HG02970 (cell line): ENCODE results near the gene SIAH3.

Experiments used
- ATAC-seq: cut with Tn5 transposase; IDR thresholded peaks from one replicate; pipeline ENCODE4 v1.9.1; 2021; ENCODE audit warnings: mild to moderate bottlenecking, moderate library complexity, moderate number of reproducible peaks; ENCODE audit not compliant: unreplicated experiment, low FRiP score

SIAH3 gene

DNA sequence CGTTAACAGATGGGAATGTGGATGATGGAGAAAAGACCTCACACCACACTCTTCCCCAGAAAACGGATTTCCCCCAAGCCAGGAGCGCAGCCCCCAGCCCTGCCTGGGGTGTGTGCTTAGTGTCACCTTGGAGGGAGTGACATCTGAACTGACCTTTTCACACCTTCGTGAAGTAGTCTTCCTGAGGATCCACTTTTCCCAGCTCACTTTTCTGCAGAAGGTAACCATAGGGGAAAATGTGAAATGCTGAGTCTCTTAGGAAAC, 26.2 kb downstream of the SIAH3 start:
- ATAC-seq: no peak

GRCh38 chr13:45823583-45823982, 28.0 kb downstream of the SIAH3 start:
- ATAC-seq: no peak

DNA sequence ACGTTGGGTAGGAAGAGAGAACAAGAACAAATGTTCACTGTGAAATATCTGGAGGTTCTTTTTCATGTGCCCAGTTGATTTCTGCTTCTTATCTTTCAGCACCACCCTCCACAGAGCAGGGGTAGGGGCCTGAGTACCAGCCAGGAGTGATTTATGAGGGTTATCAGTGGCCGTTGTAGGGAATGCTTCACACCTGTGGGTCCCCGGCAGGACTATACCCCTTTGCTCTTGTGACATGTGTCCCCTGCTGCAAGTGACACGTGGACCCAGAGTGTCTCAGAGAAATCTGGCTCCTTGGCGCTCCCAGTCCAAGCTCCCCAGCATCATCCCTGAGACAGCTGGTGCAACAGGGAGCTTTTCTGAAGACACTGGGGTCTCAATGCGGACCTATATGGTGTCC, 29.7 kb downstream of the SIAH3 start:
- ATAC-seq: no peak

DNA sequence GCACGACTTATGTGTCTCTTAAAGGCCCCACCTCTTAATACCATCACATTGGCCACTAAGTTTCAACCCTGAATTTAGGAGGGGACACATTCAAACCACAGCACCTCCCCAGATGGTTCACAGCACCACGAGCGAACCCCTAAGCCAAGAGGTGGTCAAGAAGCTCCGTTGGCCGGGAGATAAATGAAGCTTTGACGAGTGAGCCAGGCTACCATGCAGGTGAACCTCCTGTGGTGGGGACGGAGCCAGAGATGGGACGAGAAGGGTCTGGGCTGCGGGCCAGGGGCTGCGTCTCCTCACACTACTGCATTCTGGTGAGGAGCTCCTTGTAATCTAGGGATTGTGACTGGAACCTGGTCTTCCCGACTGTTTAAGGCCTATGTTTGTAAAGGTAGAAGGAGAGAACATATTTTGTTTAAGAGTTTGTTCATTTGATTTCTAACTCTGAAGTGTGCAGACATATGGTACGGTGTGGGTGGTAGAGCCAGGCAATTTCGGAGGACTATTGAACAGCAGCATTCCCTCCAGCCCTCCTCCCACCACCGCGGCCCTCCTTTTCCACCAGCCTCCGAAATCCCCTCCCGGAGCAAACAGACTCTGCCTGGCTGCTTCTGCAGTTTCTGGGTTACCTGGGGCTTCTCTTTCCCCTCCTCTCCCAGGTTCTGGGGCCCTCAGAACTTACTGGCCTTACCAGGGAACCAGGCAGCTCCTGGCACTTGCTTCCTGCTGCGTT, 31.3 kb downstream of the SIAH3 start:
- ATAC-seq: no peak

GRCh38 chr13:45817833-45818232, 33.7 kb downstream of the SIAH3 start:
- no peak for ATAC-seq

DNA sequence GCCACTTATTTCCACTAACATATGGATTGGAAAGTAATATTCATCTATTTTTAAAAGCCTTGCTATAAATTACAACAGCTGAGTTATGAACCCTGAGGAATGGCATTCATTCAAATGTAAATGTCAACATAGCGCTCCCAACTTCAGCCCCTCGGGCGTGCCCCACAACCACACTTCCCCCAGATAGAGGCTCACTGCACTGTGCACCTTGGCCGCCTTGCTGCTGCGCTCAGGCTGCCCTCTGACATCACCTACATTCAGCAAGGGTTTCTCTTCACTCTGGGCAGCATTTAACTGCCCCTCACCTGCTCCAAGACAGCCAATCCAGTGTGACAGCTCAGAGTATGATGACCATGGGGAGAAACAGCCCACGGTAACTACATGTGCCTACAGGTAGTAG, 35.1 kb downstream of the SIAH3 start:
- ATAC-seq: no peak

- ATAC-seq: no peak
Observed at GRCh38 chr13:45812695-45813372, 38.7 kb downstream of the SIAH3 start.

GRCh38 chr13:45811891-45812694, 39.5 kb downstream of the SIAH3 start:
- ATAC-seq: no peak

DNA sequence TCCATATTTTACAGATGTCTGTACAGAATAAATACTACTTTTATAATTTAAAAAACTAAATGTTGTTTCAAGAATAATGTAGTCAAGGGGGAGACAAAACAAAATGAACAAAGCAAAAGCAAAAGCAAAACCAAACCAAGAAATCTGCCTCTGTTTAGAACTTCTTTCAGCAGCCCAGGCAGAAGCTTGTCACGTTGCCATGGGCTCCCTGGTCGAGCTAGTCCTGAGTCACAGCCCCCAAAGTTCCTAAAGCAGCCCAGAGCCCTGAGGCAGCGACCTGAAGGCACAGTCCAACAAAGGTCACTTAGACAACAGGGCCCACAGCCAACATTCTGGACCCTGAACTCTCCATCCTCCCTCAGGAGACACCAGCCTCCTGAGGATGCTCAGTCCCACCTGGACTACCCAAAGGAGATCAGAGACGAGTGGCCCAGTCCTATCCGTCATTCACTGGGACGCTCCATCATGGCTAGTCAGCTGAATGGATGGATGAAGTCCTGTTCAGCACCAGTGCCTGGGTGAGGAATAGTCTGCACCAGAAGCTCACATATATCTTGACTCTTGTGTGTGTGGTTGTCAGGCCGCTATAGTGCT, 41.7 kb downstream of the SIAH3 start:
- no peak for ATAC-seq

- no peak for ATAC-seq
Observed at GRCh38 chr13:45808925-45809324, 42.6 kb downstream of the SIAH3 start.

- ATAC-seq: no peak
Observed at GRCh38 chr13:45807520-45808099, 43.9 kb downstream of the SIAH3 start.

DNA sequence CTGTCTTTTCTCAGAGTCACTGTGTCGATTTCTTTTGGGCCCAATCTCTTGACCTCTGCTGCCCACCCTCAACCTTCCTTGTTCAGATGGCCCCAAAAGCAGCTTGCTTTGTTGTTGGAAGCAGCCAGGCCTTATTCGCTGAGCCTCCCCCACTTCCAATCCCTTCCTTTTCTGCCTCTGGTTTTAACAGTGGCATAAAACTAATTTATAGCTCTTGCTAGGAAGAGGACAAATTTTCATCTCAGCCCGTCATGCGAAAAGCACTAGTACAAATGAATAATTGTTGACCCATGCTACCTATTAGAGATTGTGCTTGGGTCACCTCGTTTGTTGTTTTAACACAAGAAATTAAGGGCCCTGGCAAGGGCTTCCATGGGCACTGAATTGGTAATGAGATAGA, 51.1 kb downstream of the SIAH3 start:
- ATAC-seq: no peak

- no peak for ATAC-seq
Observed at GRCh38 chr13:45799451-45799850, 52.1 kb downstream of the SIAH3 start.

DNA sequence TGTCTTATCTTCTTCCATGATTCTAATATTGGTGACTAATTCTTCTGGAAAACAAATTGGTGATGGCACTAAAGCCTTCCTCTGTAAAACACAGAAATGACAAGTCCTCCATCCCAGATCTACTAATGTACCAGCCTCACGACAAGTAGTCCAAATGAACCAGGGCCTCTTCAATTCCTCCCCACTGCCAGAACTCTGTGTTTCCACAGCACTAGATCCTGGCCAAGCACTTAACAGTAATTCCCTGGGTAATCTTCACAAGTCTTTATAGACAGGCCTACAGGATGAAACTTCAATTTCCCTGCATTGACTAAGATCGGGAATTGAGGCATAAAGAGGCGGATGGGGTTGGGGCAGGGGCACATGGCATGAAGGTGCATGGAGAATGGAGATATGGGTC, 52.7 kb downstream of the SIAH3 start:
- ATAC-seq: no peak

GRCh38 chr13:45796426-45797235, 54.9 kb downstream of the SIAH3 start:
- no peak for ATAC-seq

DNA sequence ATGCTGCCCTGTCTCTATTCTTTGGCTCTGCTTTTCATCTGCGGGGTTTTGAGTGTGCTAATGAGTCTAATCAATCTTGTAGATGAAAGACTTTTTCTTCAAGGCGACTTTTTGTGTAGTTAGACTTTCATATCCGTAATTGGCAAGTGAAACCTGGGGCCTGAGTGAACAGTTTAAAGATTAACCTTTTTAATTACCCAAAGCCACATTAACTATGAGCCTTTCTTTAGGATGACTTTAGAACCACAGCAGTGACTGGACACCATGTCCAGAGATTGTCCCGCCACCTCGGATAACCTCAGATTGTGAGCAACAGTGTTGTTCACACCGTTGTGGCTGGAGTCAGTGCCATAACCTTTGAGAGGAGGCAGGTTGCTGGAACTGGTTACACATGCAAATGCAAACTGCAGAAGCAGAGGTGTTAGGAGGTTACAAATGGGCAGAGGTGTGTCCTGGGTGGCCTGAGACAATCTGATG, 58.7 kb downstream of the SIAH3 start:
- no peak for ATAC-seq

- ATAC-seq: no peak
Observed at GRCh38 chr13:45788011-45788410, 63.5 kb downstream of the SIAH3 start.

GRCh38 chr13:45787346-45787745, 64.2 kb downstream of the SIAH3 start:
- ATAC-seq: no peak

- no peak for ATAC-seq
Observed at GRCh38 chr13:45786293-45786920, 65.1 kb downstream of the SIAH3 start.
